Smooth muscle cell of bladder (primary cell): ENCODE data around the gene SLC52A3. TPM values are rescaled to one million over a fixed set of nuclear protein-coding genes. Genes with fewer than 3 reads are reported as not detected.

Experiments used
- total RNA-seq: library from RNA; depleted of rRNA; stranded (reverse); fragments of >200 nt; gene quantifications from 2 replicates; pipeline ENCODE4 v1.2.3, GENCODE V29; 2014

Gene SLC52A3
- not detected in 2 replicates for total RNA-seq

DNA sequence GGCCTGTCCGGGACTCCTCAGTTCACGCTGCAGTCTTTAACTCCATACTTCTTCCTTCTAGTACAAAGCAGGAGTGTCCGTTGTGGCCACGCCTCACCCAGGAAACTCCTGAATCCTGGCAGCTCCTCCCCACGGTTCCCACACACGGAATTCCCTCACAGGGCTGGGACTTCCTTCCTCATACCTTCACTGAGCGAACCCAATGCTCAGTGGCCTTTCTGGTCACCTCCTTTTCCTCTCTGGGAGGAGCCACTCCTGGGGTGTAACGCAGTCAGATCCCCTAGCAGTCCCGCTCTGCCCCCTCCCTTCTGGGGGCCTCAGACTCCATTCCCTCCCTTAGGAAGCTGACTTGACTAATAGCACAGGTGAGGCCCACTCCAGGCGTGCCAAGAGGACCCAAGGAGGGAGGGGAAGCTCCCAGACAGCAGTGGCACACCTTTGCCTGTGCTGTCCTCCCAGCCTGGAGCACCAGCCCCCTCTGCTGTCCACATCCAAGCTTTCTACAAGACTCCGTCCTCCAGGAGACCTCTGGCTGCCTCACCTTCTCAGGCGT lies at the start of gene SLC52A3:
TSS of gene SLC52A3 (minus strand) at position 75 of the 553 bp plus-strand sequence. CDS start 2,726 bp downstream, outside the sequence.

Other genes starting within 250 kb of the SLC52A3 start
- 98.6 and 102 TPM in 2 replicates for gene CSNK2A1, start 224.7 kb downstream of the SLC52A3 start, total RNA-seq
- gene TCF15, start 158.2 kb downstream of the SLC52A3 start, total RNA-seq: 0.09 TPM in 1 of 2 replicates, not detected in the other
- 62.6 and 94.9 TPM in 2 replicates for gene SRXN1, start 115.3 kb downstream of the SLC52A3 start, total RNA-seq
- not detected in 2 replicates for gene SCRT2, start 92.7 kb downstream of the SLC52A3 start, total RNA-seq
- 1.00 and 2.4 TPM in 2 replicates for gene FAM110A, start 65.2 kb upstream of the SLC52A3 start, total RNA-seq
- gene ANGPT4, start 147.8 kb upstream of the SLC52A3 start, total RNA-seq: not detected in 2 replicates
- gene RSPO4, start 233.8 kb upstream of the SLC52A3 start, total RNA-seq: not detected in 2 replicates